Astrocyte of the spinal cord (primary cell): ENCODE data around the gene SORBS2.

Experiments
- DNase-seq: peaks from one replicate; pipeline ENCODE4 v3.0.0; 2011; ENCODE audit warnings: low read depth, low spot score
- H3K4me3 ChIP-seq: 2 replicates; pipeline ENCODE4 v1.5.1; 2011; ENCODE audit warnings: low read depth, mild to moderate bottlenecking, low read length, moderate library complexity
- in situ Hi-C: cut with HindIII; loops from 2 replicates; pipeline ENCODE4 v1.10.0; 2017; ENCODE audit warnings: low sequenced_read_pairs
- TF ChIP-seq, protein P1 (sequence below): IDR thresholded peaks from 2 replicates; pipeline ENCODE4 v1.5.1; 2012; ENCODE audit warnings: low read depth, mild to moderate bottlenecking, low read length, inconsistent platforms

SORBS2 gene

GRCh38 chr4:185554365-185555126 is 257.4 kb downstream of the SORBS2 start:
- in situ Hi-C loops, result no loop called here
- DNase-seq, result no peak
- H3K4me3 ChIP-seq, result no peak overlapping the region
- TF ChIP-seq, protein P1, sequence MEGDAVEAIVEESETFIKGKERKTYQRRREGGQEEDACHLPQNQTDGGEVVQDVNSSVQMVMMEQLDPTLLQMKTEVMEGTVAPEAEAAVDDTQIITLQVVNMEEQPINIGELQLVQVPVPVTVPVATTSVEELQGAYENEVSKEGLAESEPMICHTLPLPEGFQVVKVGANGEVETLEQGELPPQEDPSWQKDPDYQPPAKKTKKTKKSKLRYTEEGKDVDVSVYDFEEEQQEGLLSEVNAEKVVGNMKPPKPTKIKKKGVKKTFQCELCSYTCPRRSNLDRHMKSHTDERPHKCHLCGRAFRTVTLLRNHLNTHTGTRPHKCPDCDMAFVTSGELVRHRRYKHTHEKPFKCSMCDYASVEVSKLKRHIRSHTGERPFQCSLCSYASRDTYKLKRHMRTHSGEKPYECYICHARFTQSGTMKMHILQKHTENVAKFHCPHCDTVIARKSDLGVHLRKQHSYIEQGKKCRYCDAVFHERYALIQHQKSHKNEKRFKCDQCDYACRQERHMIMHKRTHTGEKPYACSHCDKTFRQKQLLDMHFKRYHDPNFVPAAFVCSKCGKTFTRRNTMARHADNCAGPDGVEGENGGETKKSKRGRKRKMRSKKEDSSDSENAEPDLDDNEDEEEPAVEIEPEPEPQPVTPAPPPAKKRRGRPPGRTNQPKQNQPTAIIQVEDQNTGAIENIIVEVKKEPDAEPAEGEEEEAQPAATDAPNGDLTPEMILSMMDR, result no peak

DNA sequence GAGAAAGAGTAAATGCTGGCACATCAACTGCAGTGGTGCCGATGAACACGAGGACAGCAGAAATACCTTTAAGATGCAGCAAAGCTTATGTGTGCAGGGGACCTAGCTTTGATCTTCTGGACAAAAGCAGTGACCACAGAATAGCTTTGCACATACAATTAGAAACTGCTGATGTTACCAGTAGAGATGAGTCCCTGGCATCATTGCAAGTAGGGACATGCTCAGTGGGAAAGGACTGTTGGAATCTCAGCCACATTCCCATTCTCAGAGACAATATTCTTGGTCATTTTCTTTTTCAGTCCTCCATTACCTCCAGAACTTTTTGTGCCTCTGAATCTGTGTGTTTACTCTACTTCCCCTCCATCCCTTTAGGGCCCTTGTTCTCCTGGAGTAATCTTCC is 259.7 kb downstream of the SORBS2 start:
- DNase-seq, result no peak
- in situ Hi-C loops, result no loop called here
- TF ChIP-seq, protein P1, result no peak
- H3K4me3 ChIP-seq, result no peak overlapping the region

DNA sequence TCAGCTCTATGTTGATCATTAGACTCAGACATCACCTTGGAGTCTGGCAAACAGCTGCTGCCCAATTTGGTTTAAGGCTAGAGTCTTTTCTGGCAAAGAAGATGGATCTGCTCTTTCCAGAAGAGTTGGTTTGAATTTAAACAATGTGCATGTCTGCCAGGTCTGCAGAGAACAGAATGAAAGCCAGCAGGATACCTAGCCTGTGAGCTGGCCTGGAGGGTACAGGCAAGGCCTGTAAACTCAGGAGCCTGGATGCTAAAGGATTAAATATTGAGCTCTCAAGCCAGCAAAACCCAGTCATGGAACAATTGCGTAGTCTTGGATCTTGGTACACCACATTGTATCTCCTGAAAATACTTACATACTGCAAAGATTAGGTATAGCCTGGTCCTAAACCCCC is 261.1 kb downstream of the SORBS2 start:
- no peak for DNase-seq
- in situ Hi-C loops, result no loop called here
- TF ChIP-seq, protein P1, result no peak
- no peak overlapping the region for H3K4me3 ChIP-seq

DNA sequence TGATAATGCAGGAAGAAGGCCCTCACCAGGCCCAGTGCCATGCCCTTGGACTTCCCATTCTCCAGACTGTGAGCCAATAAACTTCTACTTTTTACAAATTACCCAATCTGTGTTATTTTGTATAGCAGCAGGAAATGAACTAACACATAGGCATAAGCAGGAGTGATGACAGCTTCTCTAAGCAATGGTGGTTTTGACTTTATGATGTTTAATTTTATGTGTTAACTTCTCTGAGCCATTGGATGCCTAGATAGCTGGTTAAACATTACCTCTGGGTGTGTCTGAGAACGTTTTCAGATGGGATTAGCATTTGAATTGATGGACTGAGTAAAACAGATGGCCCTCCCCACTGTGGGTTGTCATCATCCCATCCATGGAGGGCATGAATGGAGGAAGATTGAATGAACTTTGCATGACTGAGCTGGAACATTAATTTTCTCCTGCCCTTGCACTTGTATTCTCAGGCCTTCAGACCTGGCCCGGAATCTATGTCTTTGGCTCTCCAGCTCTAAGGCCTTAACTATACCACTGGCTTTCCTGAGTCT is 262.8 kb downstream of the SORBS2 start:
- in situ Hi-C loops, result no loop called here
- TF ChIP-seq, protein P1, result no peak
- DNase-seq, result no peak
- H3K4me3 ChIP-seq, result no peak overlapping the region

- in situ Hi-C loops, result no loop called here
- DNase-seq, result no peak
- TF ChIP-seq, protein P1, result no peak
- no peak overlapping the region for H3K4me3 ChIP-seq
Observed at GRCh38 chr4:185548587-185548986, 263.4 kb downstream of the SORBS2 start.

GRCh38 chr4:185546335-185546734 is 265.7 kb downstream of the SORBS2 start:
- DNase-seq, result no peak
- TF ChIP-seq, protein P1, result no peak
- H3K4me3 ChIP-seq, result no peak overlapping the region
- in situ Hi-C loops, result no loop called here
